PC-3 (cell line): ENCODE measurements around the gene CRNKL1.

ENCODE experiments used
- EZH2 ChIP-seq: fragments of 300-600 bp; sonication (generic); IDR thresholded peaks from one replicate; pipeline ENCODE4 v1.6.1; 2017; ENCODE audit warnings: antibody characterized with exemption, mild to moderate bottlenecking, low read length; ENCODE audit not compliant: unreplicated experiment
- EZH2phosphoT487 ChIP-seq: fragments of 300-600 bp; sonication (generic); IDR thresholded peaks from 2 replicates; pipeline ENCODE4 v1.6.1; 2018; ENCODE audit warnings: mild to moderate bottlenecking, antibody characterized with exemption, low read length, borderline replicate concordance
- TF ChIP-seq, protein P1 (sequence below): fragments of 300-600 bp; sonication (generic); conservative IDR thresholded peaks from 2 replicates; pipeline ENCODE4 v1.5.1; 2017; ENCODE audit warnings: antibody characterized with exemption, low read depth, mild to moderate bottlenecking, low read length

DNA sequence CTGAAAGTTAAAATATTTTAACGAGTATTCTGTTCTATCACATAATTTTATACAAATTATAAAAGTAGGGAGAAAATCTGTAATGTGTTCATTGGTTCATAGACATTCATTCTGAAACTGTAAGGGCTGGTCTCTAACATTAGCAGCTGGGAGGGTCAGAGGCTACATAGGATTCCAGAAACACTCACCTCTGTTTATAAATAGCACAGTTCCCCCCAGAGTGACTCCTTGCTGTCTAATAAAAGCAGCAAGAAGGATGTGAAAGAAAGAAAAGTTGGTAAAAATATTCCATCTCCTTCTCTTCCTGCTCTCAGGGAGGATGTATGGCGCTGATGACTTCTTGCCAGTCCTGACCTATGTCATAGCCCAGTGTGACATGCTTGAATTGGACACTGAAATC lies 60.4 kb downstream of the CRNKL1 start:
- TF ChIP-seq EZH2 (no peak), EZH2phosphoT487 (no peak)
- TF ChIP-seq, protein P1, sequence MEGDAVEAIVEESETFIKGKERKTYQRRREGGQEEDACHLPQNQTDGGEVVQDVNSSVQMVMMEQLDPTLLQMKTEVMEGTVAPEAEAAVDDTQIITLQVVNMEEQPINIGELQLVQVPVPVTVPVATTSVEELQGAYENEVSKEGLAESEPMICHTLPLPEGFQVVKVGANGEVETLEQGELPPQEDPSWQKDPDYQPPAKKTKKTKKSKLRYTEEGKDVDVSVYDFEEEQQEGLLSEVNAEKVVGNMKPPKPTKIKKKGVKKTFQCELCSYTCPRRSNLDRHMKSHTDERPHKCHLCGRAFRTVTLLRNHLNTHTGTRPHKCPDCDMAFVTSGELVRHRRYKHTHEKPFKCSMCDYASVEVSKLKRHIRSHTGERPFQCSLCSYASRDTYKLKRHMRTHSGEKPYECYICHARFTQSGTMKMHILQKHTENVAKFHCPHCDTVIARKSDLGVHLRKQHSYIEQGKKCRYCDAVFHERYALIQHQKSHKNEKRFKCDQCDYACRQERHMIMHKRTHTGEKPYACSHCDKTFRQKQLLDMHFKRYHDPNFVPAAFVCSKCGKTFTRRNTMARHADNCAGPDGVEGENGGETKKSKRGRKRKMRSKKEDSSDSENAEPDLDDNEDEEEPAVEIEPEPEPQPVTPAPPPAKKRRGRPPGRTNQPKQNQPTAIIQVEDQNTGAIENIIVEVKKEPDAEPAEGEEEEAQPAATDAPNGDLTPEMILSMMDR, result no peak
